HG02759 (cell line): ENCODE results near the gene LINC00305.
A peak's percentile ranks its signal among the peaks of the same experiment; 100 is the strongest.

Experiments used
- ATAC-seq: cut with Tn5 transposase; IDR thresholded peaks from one replicate; pipeline ENCODE4 v1.9.1; 2021; ENCODE audit warnings: mild to moderate bottlenecking, moderate library complexity; ENCODE audit not compliant: unreplicated experiment

LINC00305 gene

GRCh38 chr18:64037812-64038414 lies 111.0 kb downstream of the LINC00305 start:
- ATAC-seq: peak; percentile 68

GRCh38 chr18:64032312-64032711 lies 116.6 kb downstream of the LINC00305 start:
- ATAC-seq: no peak

DNA sequence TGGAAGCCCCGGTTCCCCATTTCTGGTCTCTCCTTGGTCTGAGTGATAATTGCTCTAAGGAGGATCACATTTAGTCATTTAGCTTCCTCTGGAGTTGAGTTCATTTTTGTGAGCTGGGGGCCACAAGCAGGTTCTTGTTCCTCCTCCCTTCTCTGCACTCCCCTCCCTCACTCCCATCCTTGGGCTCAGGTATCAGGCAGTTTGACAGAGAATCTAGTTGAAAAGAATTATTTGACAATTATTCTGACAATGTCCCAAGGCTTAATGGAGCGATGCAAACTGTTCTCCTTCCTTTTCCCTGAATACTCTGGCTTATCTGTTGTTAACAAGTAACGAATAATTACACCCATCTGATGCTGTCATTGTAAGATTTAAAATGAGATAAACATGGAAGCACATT lies 117.5 kb downstream of the LINC00305 start:
- ATAC-seq: no peak
